Mesendoderm (in vitro differentiated cells): ENCODE data around the gene CHST15.

Experiments
- DNase-seq: peaks from one replicate; pipeline ENCODE4 v3.0.0; 2013
- H2AK5ac ChIP-seq: 2 replicates; pipeline ENCODE4 v1.6.1; 2013; ENCODE audit warnings: low read length, inconsistent platforms
- H2BK120ac ChIP-seq: 2 replicates; pipeline ENCODE4 v1.6.1; 2013; ENCODE audit warnings: low read depth, mild to moderate bottlenecking, low read length, moderate library complexity, mixed read lengths
- H2BK15ac ChIP-seq: replicated peaks from 2 replicates; pipeline ENCODE4 v1.6.1; 2013; ENCODE audit warnings: low read depth, mild to moderate bottlenecking, moderate library complexity
- H2BK5ac ChIP-seq: 2 replicates; pipeline ENCODE4 v1.6.1; 2013; ENCODE audit warnings: low read length, inconsistent platforms
- H3K18ac ChIP-seq: 2 replicates; pipeline ENCODE4 v1.6.1; 2013; ENCODE audit warnings: mild to moderate bottlenecking, low read length, mixed read lengths
- H3K23ac ChIP-seq: one replicate; pipeline ENCODE4 v1.6.1; 2013; ENCODE audit warnings: low read length
- H3K27ac ChIP-seq: 2 replicates; pipeline ENCODE4 v1.5.1; 2013; ENCODE audit warnings: low read depth, mild to moderate bottlenecking, inconsistent platforms, low read length, moderate library complexity
- H3K27me3 ChIP-seq: 2 replicates; pipeline ENCODE4 v1.6.1; 2013; ENCODE audit warnings: low read length, control low read depth, mild to moderate bottlenecking, inconsistent platforms; ENCODE audit not compliant: insufficient read depth, poor library complexity
- H3K36me3 ChIP-seq: 2 replicates; pipeline ENCODE4 v1.6.1; 2013; ENCODE audit warnings: low read length, inconsistent platforms; ENCODE audit not compliant: control insufficient read depth, insufficient read depth
- H3K4ac ChIP-seq: one replicate; pipeline ENCODE4 v1.6.1; 2013; ENCODE audit warnings: low read depth, mild to moderate bottlenecking, low read length, moderate library complexity
- H3K4me1 ChIP-seq: 2 replicates; pipeline ENCODE4 v1.6.1; 2013; ENCODE audit warnings: low read depth, low read length, inconsistent platforms; ENCODE audit not compliant: control insufficient read depth
- H3K4me2 ChIP-seq: 2 replicates; pipeline ENCODE4 v1.6.1; 2013; ENCODE audit warnings: low read length
- H3K4me3 ChIP-seq: 2 replicates; pipeline ENCODE4 v1.5.1; 2013; ENCODE audit warnings: mild to moderate bottlenecking, low read length
- H3K56ac ChIP-seq: one replicate; pipeline ENCODE4 v1.6.1; 2013; ENCODE audit warnings: low read length
- H3K79me1 ChIP-seq: 2 replicates; pipeline ENCODE4 v1.6.1; 2013; ENCODE audit warnings: low read length, inconsistent platforms
- H3K79me2 ChIP-seq: 2 replicates; pipeline ENCODE4 v1.6.1; 2013; ENCODE audit warnings: mild to moderate bottlenecking, low read length; ENCODE audit not compliant: control insufficient read depth, insufficient read depth
- H3K9ac ChIP-seq: 2 replicates; pipeline ENCODE4 v1.6.1; 2013; ENCODE audit warnings: low read length, inconsistent platforms
- H4K5ac ChIP-seq: one replicate; pipeline ENCODE4 v1.6.1; 2013; ENCODE audit warnings: low read length
- H4K8ac ChIP-seq: one replicate; pipeline ENCODE4 v1.6.1; 2013; ENCODE audit warnings: low read depth, mild to moderate bottlenecking, control low read depth, low read length, moderate library complexity
- WGBS: extraction: QIAGEN DNeasy Blood & Tissue Kit; methylation state at CpG from one replicate; pipeline ENCODE4 v1.1.7; 2013; ENCODE audit warnings: low lambda C conversion rate, missing lambda C conversion rate; ENCODE audit not compliant: insufficient coverage; ENCODE audit errors: extremely low coverage; 5-methylcytosine and 5-hydroxymethylcytosine counted together

The CHST15 gene

DNA sequence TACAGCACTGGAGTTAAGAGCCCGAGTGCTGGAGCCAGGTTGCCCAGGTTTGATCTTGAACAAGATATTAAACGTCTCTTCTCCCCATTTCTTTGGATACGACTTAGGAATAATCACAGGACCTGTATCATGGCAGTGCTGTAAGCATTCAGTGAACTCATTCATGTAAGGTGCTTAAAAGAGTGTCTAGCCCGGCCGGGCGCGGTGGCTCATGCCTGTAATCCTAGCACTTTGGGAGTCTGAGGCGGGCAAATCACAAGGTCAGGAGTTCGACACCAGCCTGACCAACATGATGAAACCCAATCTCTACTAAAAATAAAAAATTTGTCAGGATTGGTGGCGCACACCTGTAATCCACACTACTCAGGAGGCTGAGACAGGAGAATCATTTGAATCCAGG is 40.8 kb downstream of the CHST15 start:
- Histone ChIP-seq H2BK120ac (no peak overlapping the region), H3K79me1 (peaks cover 5% of the 10 kb centered on the region), H3K18ac (no peak overlapping the region), H4K5ac (no peak overlapping the region), H3K27me3 (no peaks in the 10 kb centered on the region), H3K4me2 (no peak overlapping the region), H3K4me1 (peaks cover 6% of the 10 kb centered on the region), H2BK15ac (no peak overlapping the region), H3K27ac (no peak overlapping the region), H2AK5ac (no peak overlapping the region), H3K9ac (no peak overlapping the region), H3K36me3 (no peaks in the 10 kb centered on the region), H3K23ac (no peak overlapping the region), H3K79me2 (peaks cover 1% of the 10 kb centered on the region), H3K4ac (no peak overlapping the region), H3K4me3 (no peak overlapping the region), H4K8ac (no peak overlapping the region), H2BK5ac (no peak overlapping the region), H3K56ac (no peak overlapping the region)
- no peak for DNase-seq
- no CpG with 5 or more reads among the region's 10 CpGs for WGBS

DNA sequence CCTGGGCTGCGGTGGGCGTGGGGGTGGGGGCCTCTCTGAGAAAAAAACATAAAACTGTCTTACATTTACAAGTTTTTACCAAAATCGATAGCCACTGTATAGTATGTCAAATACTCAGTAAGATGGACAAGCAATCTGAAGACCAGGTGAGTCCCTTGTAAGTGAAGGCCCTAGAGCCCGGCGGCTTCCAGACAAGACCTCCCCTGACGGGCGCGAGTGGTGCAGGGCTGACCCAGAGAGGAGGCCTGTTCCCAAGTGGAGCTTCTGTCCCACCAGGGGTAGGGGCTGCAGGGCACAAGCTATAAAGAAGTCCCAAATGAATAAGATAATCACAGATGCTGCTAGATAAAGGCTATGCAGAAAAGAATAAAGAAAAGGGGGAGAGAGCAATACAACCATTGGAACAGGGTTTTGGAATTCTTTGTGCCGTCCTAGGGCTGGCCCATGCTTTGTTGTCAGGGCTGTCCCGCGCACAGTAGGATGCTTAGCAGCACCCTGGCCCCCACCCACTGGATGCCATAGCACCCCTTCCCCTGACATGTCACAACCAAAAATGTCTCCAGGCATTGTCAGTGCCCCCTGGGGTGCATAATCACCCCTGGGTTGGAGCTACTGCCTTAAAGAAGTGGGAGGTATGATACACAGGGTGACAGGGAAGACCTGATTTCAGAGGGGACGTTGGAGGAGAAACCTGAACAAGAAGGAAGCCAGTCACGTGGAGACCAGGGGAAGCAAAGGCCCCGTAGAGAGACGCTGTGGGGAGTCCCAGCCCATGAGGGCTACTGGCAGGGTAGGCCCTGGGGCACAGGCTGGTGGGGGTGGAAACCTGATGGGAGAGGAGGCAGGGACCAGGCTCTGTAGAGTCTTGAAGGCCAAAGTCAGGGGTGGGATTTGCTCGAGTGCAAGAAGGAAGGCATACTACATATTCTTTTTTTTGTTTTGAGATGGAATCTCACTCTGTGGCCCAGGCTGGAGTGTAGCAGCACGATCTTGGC is 43.1 kb downstream of the CHST15 start:
- Histone ChIP-seq H3K36me3 (no peaks in the 10 kb centered on the region), H3K27me3 (no peaks in the 10 kb centered on the region), H3K18ac (no peak overlapping the region), H2BK15ac (no peak overlapping the region), H3K4me1 (peaks cover 6% of the 10 kb centered on the region), H3K79me2 (peaks cover 1% of the 10 kb centered on the region), H3K4ac (no peak overlapping the region), H3K4me3 (no peak overlapping the region), H2BK5ac (no peak overlapping the region), H3K23ac (no peak overlapping the region), H3K79me1 (peaks cover 5% of the 10 kb centered on the region), H2AK5ac (no peak overlapping the region), H4K8ac (no peak overlapping the region), H3K9ac (no peak overlapping the region), H2BK120ac (no peak overlapping the region), H3K4me2 (no peak overlapping the region), H3K56ac (no peak overlapping the region), H4K5ac (no peak overlapping the region), H3K27ac (no peak overlapping the region)
- no CpG with 5 or more reads among the region's 17 CpGs for WGBS
- DNase-seq, result no peak

- H2BK5ac ChIP-seq, result no peak overlapping the region
- no peak overlapping the region for H4K8ac ChIP-seq
- H4K5ac ChIP-seq, result no peak overlapping the region
- no CpG with 5 or more reads among the region's 5 CpGs for WGBS
- no peak overlapping the region for H3K9ac ChIP-seq
- no peaks in the 10 kb centered on the region for H3K27me3 ChIP-seq
- H3K79me1 ChIP-seq, result peaks cover 4% of the 10 kb centered on the region
- no peak overlapping the region for H2BK120ac ChIP-seq
- peaks cover 1% of the 10 kb centered on the region for H3K79me2 ChIP-seq
- H3K4me3 ChIP-seq, result no peak overlapping the region
- peak; percentile 19 for DNase-seq
- peaks cover 6% of the 10 kb centered on the region for H3K4me1 ChIP-seq
- H3K18ac ChIP-seq, result no peak overlapping the region
- H3K23ac ChIP-seq, result no peak overlapping the region
- no peaks in the 10 kb centered on the region for H3K36me3 ChIP-seq
- no peak overlapping the region for H3K56ac ChIP-seq
- H2AK5ac ChIP-seq, result no peak overlapping the region
- H2BK15ac ChIP-seq, result no peak overlapping the region
- no peak overlapping the region for H3K27ac ChIP-seq
- H3K4ac ChIP-seq, result no peak overlapping the region
- H3K4me2 ChIP-seq, result no peak overlapping the region
Measured at GRCh38 chr10:124049484-124049883, 43.9 kb downstream of the CHST15 start.

DNA sequence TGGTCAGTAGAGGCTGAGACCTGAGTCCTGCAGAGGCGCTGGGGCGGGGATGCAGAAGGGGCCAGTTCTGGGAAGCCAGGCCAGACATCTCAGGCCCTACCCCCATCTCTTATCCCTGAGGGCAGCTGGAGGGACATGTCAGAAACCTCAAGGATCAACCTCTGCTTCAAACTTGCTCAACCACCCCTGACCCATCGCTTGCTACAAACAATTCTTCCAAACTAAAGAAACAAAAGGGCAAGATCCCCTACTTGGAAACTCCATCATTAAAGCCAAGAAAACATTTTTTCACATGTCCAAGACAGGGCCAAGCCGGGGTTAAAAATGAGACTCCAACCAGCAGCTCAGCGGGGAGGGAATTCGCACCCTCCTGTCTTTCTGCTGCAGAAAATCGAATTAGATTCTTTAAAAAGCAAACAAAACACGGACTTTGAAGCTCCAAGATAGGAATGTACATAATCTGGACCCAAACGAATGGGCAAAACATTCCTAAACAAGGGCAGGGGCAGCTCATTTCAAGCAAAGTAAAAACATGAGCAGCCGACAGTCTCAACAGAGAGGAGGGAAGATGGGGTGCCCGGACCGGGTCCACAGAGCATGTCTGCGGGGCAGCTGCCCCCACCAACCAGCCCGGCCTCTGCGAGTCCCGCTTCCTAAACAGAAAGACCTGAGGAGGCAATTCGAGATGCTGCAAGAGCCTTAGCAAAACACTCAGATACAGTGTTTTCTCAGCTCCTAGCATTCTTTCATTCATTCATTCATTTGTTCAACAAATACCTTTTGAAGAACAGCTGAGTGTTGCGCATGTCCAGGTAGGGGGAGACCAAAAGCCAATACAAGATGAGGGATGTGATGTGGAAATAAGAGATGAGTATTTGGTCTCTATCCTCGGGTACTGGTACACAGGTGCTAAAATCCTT is 44.8 kb downstream of the CHST15 start:
- H2BK120ac ChIP-seq, result no peak overlapping the region
- no peak overlapping the region for H3K4me2 ChIP-seq
- no peak overlapping the region for H2BK5ac ChIP-seq
- H3K4me3 ChIP-seq, result no peak overlapping the region
- H4K8ac ChIP-seq, result no peak overlapping the region
- H3K23ac ChIP-seq, result no peak overlapping the region
- peaks cover 1% of the 10 kb centered on the region for H3K79me2 ChIP-seq
- H3K4ac ChIP-seq, result no peak overlapping the region
- H2AK5ac ChIP-seq, result no peak overlapping the region
- H3K4me1 ChIP-seq, result peaks cover 4% of the 10 kb centered on the region
- H3K27ac ChIP-seq, result no peak overlapping the region
- WGBS, result no CpG with 5 or more reads among the region's 19 CpGs
- H4K5ac ChIP-seq, result no peak overlapping the region
- H3K56ac ChIP-seq, result no peak overlapping the region
- no peaks in the 10 kb centered on the region for H3K36me3 ChIP-seq
- H3K27me3 ChIP-seq, result no peaks in the 10 kb centered on the region
- no peak overlapping the region for H2BK15ac ChIP-seq
- DNase-seq, result no peak
- no peak overlapping the region for H3K18ac ChIP-seq
- peaks cover 2% of the 10 kb centered on the region for H3K79me1 ChIP-seq
- H3K9ac ChIP-seq, result no peak overlapping the region

GRCh38 chr10:124047427-124048152 is 45.8 kb downstream of the CHST15 start:
- no peaks in the 10 kb centered on the region for H3K79me2 ChIP-seq
- WGBS, result no CpG with 5 or more reads among the region's 6 CpGs
- H3K79me1 ChIP-seq, result no peaks in the 10 kb centered on the region
- H4K8ac ChIP-seq, result no peak overlapping the region
- peaks cover 4% of the 10 kb centered on the region for H3K4me1 ChIP-seq
- no peak overlapping the region for H3K27ac ChIP-seq
- no peak overlapping the region for H2AK5ac ChIP-seq
- H3K4ac ChIP-seq, result no peak overlapping the region
- no peak overlapping the region for H2BK15ac ChIP-seq
- no peaks in the 10 kb centered on the region for H3K27me3 ChIP-seq
- H2BK5ac ChIP-seq, result no peak overlapping the region
- H3K56ac ChIP-seq, result no peak overlapping the region
- no peak overlapping the region for H3K18ac ChIP-seq
- no peaks in the 10 kb centered on the region for H3K36me3 ChIP-seq
- H3K23ac ChIP-seq, result no peak overlapping the region
- no peak overlapping the region for H2BK120ac ChIP-seq
- no peak overlapping the region for H3K4me2 ChIP-seq
- no peak overlapping the region for H3K9ac ChIP-seq
- no peak overlapping the region for H3K4me3 ChIP-seq
- DNase-seq, result no peak
- no peak overlapping the region for H4K5ac ChIP-seq
